NCI-H187 treated with DMSO at 0.1 percent for 48 hours (cell line): ENCODE results near the gene NEMP1.
"Not testable (repeated sequence)": the region's sequence is repeated elsewhere in the genome, so short reads cannot be mapped to it uniquely, and the experiment has no call there.

ENCODE experiments used
- DNase-seq: peaks from one replicate; lab custom pipeline; 2025; lab: John Stamatoyannopoulos, UW

Gene NEMP1

DNA sequence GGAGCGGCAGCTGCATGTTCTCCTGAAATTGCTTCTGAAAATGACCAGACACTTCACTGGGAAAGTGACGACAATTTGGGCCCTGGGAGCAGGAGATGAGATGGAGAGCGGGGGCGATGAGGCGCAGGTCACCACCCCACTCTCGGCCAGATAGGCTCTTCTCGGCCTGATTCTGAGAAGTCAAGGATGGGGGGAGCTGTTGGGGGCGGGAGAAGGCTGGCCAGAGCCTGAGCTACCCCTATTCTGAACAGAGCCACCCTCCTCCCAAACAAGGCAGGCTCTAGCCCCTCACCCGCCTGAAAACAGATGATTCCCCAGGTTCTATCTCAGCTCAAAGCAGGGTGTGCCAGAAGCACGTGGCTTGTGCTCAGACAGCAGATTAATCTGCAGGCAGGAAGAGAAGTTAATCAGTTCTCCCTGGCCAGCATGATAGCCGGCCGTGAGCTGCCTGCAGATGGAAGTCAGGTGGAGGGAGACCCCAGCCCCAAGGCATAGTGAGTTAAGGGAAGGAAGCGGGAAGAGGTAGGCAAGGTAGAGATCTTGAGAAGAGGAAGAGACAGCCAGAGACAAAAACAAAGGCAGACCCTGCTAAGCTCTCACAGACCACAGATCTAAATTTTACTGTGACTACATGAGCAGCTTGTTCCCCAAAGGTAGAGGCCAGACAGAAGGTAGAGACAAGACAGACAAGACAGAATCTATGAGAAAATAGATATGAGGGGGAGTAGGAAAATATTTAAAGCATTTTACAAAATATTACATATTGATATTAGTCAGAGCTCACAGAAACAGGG is 51.4 kb downstream of the NEMP1 start:
- DNase-seq: no peak

GRCh38 chr12:57025196-57025595 is 53.4 kb downstream of the NEMP1 start:
- DNase-seq: no peak

GRCh38 chr12:57022324-57022723 is 56.3 kb downstream of the NEMP1 start:
- DNase-seq: not testable (repeated sequence)

GRCh38 chr12:57019983-57020719 is 58.4 kb downstream of the NEMP1 start:
- no peak for DNase-seq

- no peak for DNase-seq
Observed at GRCh38 chr12:57018906-57019305, 59.7 kb downstream of the NEMP1 start.

DNA sequence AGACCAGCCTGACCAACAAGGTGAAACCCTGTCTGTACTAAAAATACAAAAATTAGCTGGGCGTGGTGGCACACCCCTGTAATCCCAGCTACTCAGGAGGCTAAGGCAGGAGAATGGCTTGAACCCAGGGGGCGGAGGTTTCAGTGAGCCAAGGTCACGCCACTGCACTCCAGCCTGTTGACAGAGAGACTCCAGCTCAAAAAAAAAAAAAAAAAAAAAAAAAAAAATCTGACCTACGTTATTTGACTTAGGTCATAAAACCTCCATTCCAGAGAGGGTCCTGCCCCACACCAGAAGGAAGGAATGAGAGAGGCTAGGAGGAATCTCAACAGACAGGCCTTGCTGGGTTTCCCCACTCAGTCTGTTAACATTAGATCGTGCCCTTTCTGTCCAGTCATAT is 60.2 kb downstream of the NEMP1 start:
- not testable (repeated sequence) for DNase-seq

- DNase-seq: no peak
Observed at GRCh38 chr12:57016348-57016747, 62.2 kb downstream of the NEMP1 start, which contains the start of gene TAC3. Gene TAC3 (minus strand): TSS chr12:57016529. CDS start chr12:57015797, 732 bp downstream.

- no peak for DNase-seq
Observed at GRCh38 chr12:57012600-57013465, 65.8 kb downstream of the NEMP1 start.

DNA sequence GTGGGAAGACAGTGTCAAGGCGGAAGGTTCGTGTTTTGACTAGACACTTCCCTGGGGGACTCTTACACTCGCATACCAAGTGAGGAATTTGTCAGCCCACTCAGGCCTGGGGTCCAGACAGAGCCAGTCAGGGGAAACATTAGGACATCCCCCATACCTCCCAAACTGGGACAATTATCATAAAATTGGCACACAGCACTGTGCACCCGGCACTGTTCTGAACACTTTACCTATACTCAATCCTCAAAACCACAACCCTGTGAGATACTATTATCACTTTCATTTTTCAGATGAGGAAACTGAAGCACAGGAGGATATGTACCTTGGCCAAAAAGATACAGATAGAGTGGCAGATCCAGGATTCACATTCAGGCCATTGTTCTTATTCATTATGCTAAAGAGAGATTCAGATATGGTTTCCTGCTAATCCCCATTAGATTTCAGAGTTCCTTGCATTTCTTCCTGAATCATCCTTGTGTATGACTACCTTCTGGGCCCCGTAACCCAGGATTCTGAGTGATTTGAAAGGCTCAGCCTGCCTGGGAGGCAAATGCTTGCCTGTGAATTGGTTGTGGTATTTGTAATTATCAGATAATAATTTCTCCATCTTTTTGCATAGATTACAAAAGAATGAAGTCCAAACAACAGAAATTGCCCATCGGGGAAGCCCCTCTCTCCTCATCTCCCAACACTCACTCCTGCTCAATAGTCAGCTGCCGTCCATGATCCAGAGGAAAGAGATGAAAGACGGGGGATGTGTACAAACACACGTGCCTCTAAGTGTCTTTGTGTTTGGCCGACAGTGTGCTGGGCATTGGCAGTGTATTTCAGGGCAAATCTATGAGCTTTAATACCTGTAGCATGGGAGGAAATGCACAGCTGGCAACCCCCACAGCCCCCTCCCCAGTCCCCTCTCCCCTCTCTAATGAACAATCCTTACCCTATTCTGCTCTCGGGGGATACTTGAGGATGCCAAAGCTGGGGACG is 66.9 kb downstream of the NEMP1 start:
- DNase-seq: no peak

GRCh38 chr12:57010627-57011247 is 67.9 kb downstream of the NEMP1 start:
- no peak for DNase-seq

- no peak for DNase-seq
Observed at GRCh38 chr12:57009949-57010626, 68.5 kb downstream of the NEMP1 start.

GRCh38 chr12:57008178-57008577 is 70.4 kb downstream of the NEMP1 start:
- DNase-seq: peak; percentile 40

- DNase-seq: no peak
Observed at GRCh38 chr12:57006809-57007475, 71.6 kb downstream of the NEMP1 start.

GRCh38 chr12:57005980-57006808 is 72.4 kb downstream of the NEMP1 start, which contains the start of gene ZBTB39:
Gene ZBTB39 (minus strand): TSS chr12:57006546. CDS start chr12:57004917, 1,629 bp downstream.
- DNase-seq: no peak
